HG02678 (cell line): ENCODE data around the gene TRDN.

ENCODE experiments used
- ATAC-seq: cut with Tn5 transposase; IDR thresholded peaks from one replicate; pipeline ENCODE4 v1.9.1; 2021; ENCODE audit warnings: mild to moderate bottlenecking, moderate library complexity; ENCODE audit not compliant: unreplicated experiment

Gene TRDN

GRCh38 chr6:123420512-123420911, 216.2 kb downstream of the TRDN start:
- ATAC-seq, result no peak

- ATAC-seq, result no peak
These were observed 218.7 kb downstream of the TRDN start for GRCh38 chr6:123418071-123418470.

GRCh38 chr6:123417535-123417934, 219.2 kb downstream of the TRDN start:
- ATAC-seq, result no peak

- peak; percentile 93 for ATAC-seq
These were observed 220.8 kb downstream of the TRDN start for GRCh38 chr6:123415844-123416468.

- ATAC-seq, result no peak
These were observed 231.8 kb downstream of the TRDN start for GRCh38 chr6:123404975-123405374.

GRCh38 chr6:123402052-123402451, 234.7 kb downstream of the TRDN start:
- peak; percentile 95 for ATAC-seq

GRCh38 chr6:123398072-123398471, 238.7 kb downstream of the TRDN start:
- ATAC-seq, result no peak

GRCh38 chr6:123393331-123393730, 243.4 kb downstream of the TRDN start:
- no peak for ATAC-seq

GRCh38 chr6:123383718-123384117, 253.0 kb downstream of the TRDN start:
- no peak for ATAC-seq

GRCh38 chr6:123380257-123380656, 256.5 kb downstream of the TRDN start:
- peak; percentile 50 for ATAC-seq

- ATAC-seq, result no peak
These were observed 264.0 kb downstream of the TRDN start for GRCh38 chr6:123372737-123373136.

GRCh38 chr6:123363912-123364311, 272.8 kb downstream of the TRDN start:
- no peak for ATAC-seq

GRCh38 chr6:123360359-123360758, 276.4 kb downstream of the TRDN start:
- no peak for ATAC-seq

GRCh38 chr6:123352705-123353104, 284.0 kb downstream of the TRDN start:
- ATAC-seq, result no peak

- ATAC-seq, result no peak
These were observed 284.5 kb downstream of the TRDN start for GRCh38 chr6:123352279-123352678.

GRCh38 chr6:123343836-123344235, 292.9 kb downstream of the TRDN start:
- no peak for ATAC-seq

- no peak for ATAC-seq
These were observed 298.4 kb downstream of the TRDN start for GRCh38 chr6:123338394-123338793.

- ATAC-seq, result no peak
These were observed 303.6 kb downstream of the TRDN start for GRCh38 chr6:123333000-123333756.

GRCh38 chr6:123332070-123332469, 304.7 kb downstream of the TRDN start:
- ATAC-seq, result no peak

GRCh38 chr6:123329337-123329736, 307.4 kb downstream of the TRDN start:
- no peak for ATAC-seq

- no peak for ATAC-seq
These were observed 313.1 kb downstream of the TRDN start for GRCh38 chr6:123323452-123324329.

GRCh38 chr6:123321020-123321419, 315.7 kb downstream of the TRDN start:
- ATAC-seq, result no peak
